ENCODE results near the gene UBE2K.

Gene UBE2K

GRCh38 chr4:39706334-39706733 is 8.4 kb downstream of the UBE2K start (continued):
- TF ChIP-seq ZNF26 (tag by site-specific recombination; IDR thresholded peaks at IDR 0.05) (no peak), REPIN1 (tag by site-specific recombination; IDR thresholded peaks at IDR 0.05; ENCODE audit: low read depth) (no peak), GLI2 (tag by site-specific recombination; IDR thresholded peaks at IDR 0.05; ENCODE audit: borderline replicate concordance, low read depth) (no peak)

GRCh38 chr4:39706741-39707511 is 9.0 kb downstream of the UBE2K start:
- peaks cover 8% of the 10 kb centered on the region in 2 experiments; a peak in 2 of 3 replicates for H3K36me3 ChIP-seq (ENCODE audit: control insufficient read depth in 2 of 2, insufficient read depth in 1 of 2, low read length in 2 of 2)
- ChIA-PET POLR2A (interaction anchor here (0.5 to 2.2 kb wide), 2 partner anchors 9 to 77 kb away, joined by 3 to 10 read pairs; partner anchors contain the start of gene UBE2K), CTCF (interaction anchor here (1.1 kb wide), 1 partner anchor 31 kb away, joined by 6 read pairs; no protein-coding TSS in a partner anchor)
- no peak overlapping the region for H3K27ac ChIP-seq (ENCODE audit: extremely low read depth, low read depth, low read length)
- no peaks in the 10 kb centered on the region for H3K9me3 ChIP-seq (ENCODE audit: control insufficient read depth, insufficient read depth, low read depth, low read length)
- no peak overlapping the region for H3K4me3 ChIP-seq (ENCODE audit: low read depth, low read length)
- TF ChIP-seq SP7 (tag by site-specific recombination; IDR thresholded peaks at IDR 0.05) (0 out of 2 replicates have a peak, but pooled peaks have one; percentile 11), ZNF112 (tag by site-specific recombination; IDR thresholded peaks at IDR 0.05) (no peak), ZNF26 (tag by site-specific recombination; IDR thresholded peaks at IDR 0.05) (no peak), ZNF585B (tag by site-specific recombination; IDR thresholded peaks at IDR 0.05) (no peak), ZNF580 (tag by site-specific recombination; IDR thresholded peaks at IDR 0.05) (0 out of 2 replicates have a peak, but pooled peaks have one; percentile 10), GLIS1 (tag by site-specific recombination; IDR thresholded peaks at IDR 0.05) (peak; percentile 94), ZNF600 (tag by site-specific recombination; IDR thresholded peaks at IDR 0.05) (0 out of 2 replicates have a peak, but pooled peaks have one; percentile 39), ZBTB6 (tag by site-specific recombination; IDR thresholded peaks at IDR 0.05) (peak; percentile 22; the same call in 1 of the 2 replicates), ZEB2 (tag by site-specific recombination; IDR thresholded peaks at IDR 0.05) (0 out of 2 replicates have a peak, but pooled peaks have one; percentile 2), ZXDB (tag by site-specific recombination; IDR thresholded peaks at IDR 0.05) (0 out of 2 replicates have a peak, but pooled peaks have one; percentile 26)
- no peaks in the 10 kb centered on the region; the same call in 1 of the 2 replicates for H3K4me1 ChIP-seq (ENCODE audit: control insufficient read depth, insufficient read depth, low read length)

GRCh38 chr4:39710098-39710896 is 12.4 kb downstream of the UBE2K start:
- no peaks in the 10 kb centered on the region for H3K9me3 ChIP-seq (ENCODE audit: control insufficient read depth, insufficient read depth, low read depth, low read length)
- no peak overlapping the region for H3K27ac ChIP-seq (ENCODE audit: extremely low read depth, low read depth, low read length)
- H3K4me3 ChIP-seq (ENCODE audit: low read depth, low read length): no peak overlapping the region
- CTCF ChIA-PET: no interaction called here
- no peaks in the 10 kb centered on the region; a peak in 1 of 3 replicates for H3K36me3 ChIP-seq (ENCODE audit: control insufficient read depth in 2 of 2, insufficient read depth in 1 of 2, low read length in 2 of 2)
- no peaks in the 10 kb centered on the region; the same call in 1 of the 2 replicates for H3K4me1 ChIP-seq (ENCODE audit: control insufficient read depth, insufficient read depth, low read length)
- POLR2A ChIA-PET: no interaction called here
- no peak for TF ChIP-seq ZNF521 (tag by site-specific recombination; IDR thresholded peaks at IDR 0.05)
- no peak for TF ChIP-seq ZNF140 (tag by site-specific recombination; IDR thresholded peaks at IDR 0.05)
- TF ChIP-seq ZNF48 (tag by site-specific recombination; IDR thresholded peaks at IDR 0.05): no peak
- no peak for TF ChIP-seq ZNF221 (tag by site-specific recombination; IDR thresholded peaks at IDR 0.05; ENCODE audit: borderline replicate concordance)
- TF ChIP-seq ZNF664 (tag by site-specific recombination; IDR thresholded peaks at IDR 0.05): no peak
- no peak for TF ChIP-seq ZNF416 (tag by site-specific recombination; IDR thresholded peaks at IDR 0.05)
- TF ChIP-seq HOXC10 (CRISPR knock-in tag; IDR thresholded peaks at IDR 0.05): no peak
- TF ChIP-seq ZSCAN30 (tag by site-specific recombination; IDR thresholded peaks at IDR 0.05): no peak
- no peak for TF ChIP-seq GFI1B (tag by site-specific recombination; IDR thresholded peaks at IDR 0.05)
- TF ChIP-seq ZNF658 (tag by site-specific recombination; IDR thresholded peaks at IDR 0.05): no peak
- TF ChIP-seq ZNF184 (tag by site-specific recombination; IDR thresholded peaks at IDR 0.05): no peak
- TF ChIP-seq ZNF311 (tag by site-specific recombination; IDR thresholded peaks at IDR 0.05; ENCODE audit: borderline replicate concordance): no peak
- no peak for TF ChIP-seq ZBTB8A (tag by site-specific recombination; IDR thresholded peaks at IDR 0.05)
- no peak for TF ChIP-seq OVOL3 (tag by site-specific recombination; IDR thresholded peaks at IDR 0.05)
- no peak for TF ChIP-seq ZNF132 (tag by site-specific recombination; IDR thresholded peaks at IDR 0.05; ENCODE audit: borderline replicate concordance)
- TF ChIP-seq ZBTB21 (tag by site-specific recombination; IDR thresholded peaks at IDR 0.05): no peak

All from HEK293 (cell line).